Kidney (tissue), 14 donors: ENCODE measurements around the gene PPP1R37. TPM values are rescaled to one million over a fixed set of nuclear protein-coding genes. Genes with fewer than 3 reads are reported as not detected.

ENCODE experiments used
- DNase-seq, 5 donors: peaks; one replicate each; pipeline ENCODE4 v3.0.0-alpha.2; 2013 to 2020
- FAIRE-seq: peaks from 2 replicates; lab custom pipeline; 2012; peaks lifted over from hg19 to GRCh38; lab: Jason Lieb, UNC
- H3K27ac ChIP-seq, 2 donors: one replicate each; pipeline ENCODE4 v1.7.0; 2013; ENCODE audit warnings: low read depth in 2 of 2, low read length in 2 of 2, inconsistent platforms in 1 of 2
- H3K27me3 ChIP-seq: one replicate; pipeline ENCODE4 v1.7.1; 2013; ENCODE audit warnings: low read length, inconsistent platforms; ENCODE audit not compliant: control insufficient read depth, insufficient read depth
- H3K36me3 ChIP-seq, 3 donors: one replicate each; pipeline versions ENCODE4 v1.7.0 to v1.7.1; 2013; ENCODE audit warnings: low read length in 3 of 3, control low read depth in 1 of 3, inconsistent platforms in 1 of 3; ENCODE audit not compliant: insufficient read depth in 3 of 3, control insufficient read depth in 2 of 3
- H3K4me1 ChIP-seq, 3 donors: one replicate each; pipeline versions ENCODE4 v1.7.0 to v1.7.1; 2013; ENCODE audit warnings: low read length in 3 of 3, inconsistent platforms in 1 of 3, low read depth in 1 of 3; ENCODE audit not compliant: control insufficient read depth in 2 of 3, insufficient read depth in 2 of 3
- H3K4me3 ChIP-seq, 3 donors: one replicate each; pipeline versions ENCODE4 v1.7.0 to v1.8.1; 2013; ENCODE audit warnings: low read length in 3 of 3, control low read depth in 1 of 3, inconsistent platforms in 1 of 3
- H3K9ac ChIP-seq, 3 donors: one replicate each; pipeline versions ENCODE4 v1.7.0 to v1.7.1; 2013; ENCODE audit warnings: low read length in 3 of 3, control low read depth in 1 of 3, inconsistent platforms in 1 of 3
- H3K9me3 ChIP-seq, 3 donors: one replicate each; pipeline versions ENCODE4 v1.7.0 to v1.7.1; 2013; ENCODE audit warnings: low read length in 3 of 3, control low read depth in 1 of 3, inconsistent platforms in 1 of 3; ENCODE audit not compliant: control insufficient read depth in 2 of 3, insufficient read depth in 1 of 3
- CTCF ChIP-seq: IDR thresholded peaks from 3 replicates; pipeline ENCODE4 v1.5.1; 2012; ENCODE audit warnings: mild to moderate bottlenecking, moderate library complexity, borderline replicate concordance; ENCODE audit not compliant: insufficient read depth; ENCODE audit errors: extremely low read depth
- intact Hi-C: fragments of 100-400 bp; cut with DNase I; formaldehyde crosslinking; loops from one replicate; pipeline ENCODE4 v1.11.1; 2022
- polyA plus RNA-seq: library from polyadenylated mRNA; stranded (reverse); fragments of 350-450 nt; fragmentation: Illumina TruSeq; extraction: RNeasy Lipid Tissue Mini Kit (QIAGEN cat#74804); gene quantifications from one replicate; pipeline ENCODE4 v1.2.3, GENCODE V29; 2014; ENCODE audit warnings: low read depth, low replicate concordance; ENCODE audit not compliant: insufficient read depth
- total RNA-seq: library from RNA; stranded (reverse); fragmentation: NEBNext Ultra II Directional; extraction: Animal tissue kit (Norgen Biotek cat#: 25700); gene quantifications from one replicate; pipeline ENCODE4 v1.2.1, GENCODE V29; 2021
- donor health status: control.
- donor health status: control.
- donor health status: control.
- donor health status: control.
- donor health status: control.
- donor health status: DM: yes; HTN: yes; CAD: no.
- donor health status: Normal renal cell carcinoma (clear cell type).

PPP1R37 gene
- total and polyA plus RNA-seq, 2 donors from 2014 or later = 21.6 to 33.0 TPM

GRCh38 chr19:45075301-45076028 lies 17.5 kb upstream of the PPP1R37 start:
- FAIRE-seq (no peak), DNase-seq (peak in 4 of 5 donors; percentile 36 to 96 (median 67))
- Histone ChIP-seq H3K9ac (peak overlapping the region in 1 of 3 donors; percentile 24), H3K9me3 (no peaks in the 10 kb centered on the region), H3K36me3 (peaks cover 0 to 1% (median 1%) of the 10 kb centered on the region in 3 donors), H3K4me3 (peak overlapping the region in 2 of 3 donors; percentile 29 to 54), H3K4me1 (peaks cover 0 to 19% (median 12%) of the 10 kb centered on the region in 3 donors), H3K27me3 (no peaks in the 10 kb centered on the region), H3K27ac (peak overlapping the region; percentile 32 to 69)
- intact Hi-C loops = no loop called here
- TF ChIP-seq CTCF = no peak

- peaks cover 0 to 19% (median 12%) of the 10 kb centered on the region in 3 donors for H3K4me1 ChIP-seq
- FAIRE-seq (no peak), DNase-seq (peak; percentile 53 to 93 (median 74))
- H3K9me3 ChIP-seq = no peaks in the 10 kb centered on the region
- no peak for TF ChIP-seq CTCF
- H3K27ac ChIP-seq = peak within 1 kb of the TSS; percentile 32 to 69
- H3K36me3 ChIP-seq = no peaks in the 10 kb centered on the region
- intact Hi-C loops = no loop called here
- H3K27me3 ChIP-seq = no peaks in the 10 kb centered on the region
- peak within 1 kb of the TSS in 2 of 3 donors; percentile 24 to 75 for H3K9ac ChIP-seq
- peak within 1 kb of the TSS; percentile 29 to 54 (median 30) for H3K4me3 ChIP-seq
Observed at GRCh38 chr19:45076029-45076850, 16.7 kb upstream of the PPP1R37 start, which contains the start of gene ZNF296. ZNF296 (minus strand) TSS chr19:45076478; CDS start chr19:45076373, 105 bp downstream.

- TF ChIP-seq CTCF = no peak
- H3K9ac ChIP-seq = peak overlapping the region in 1 of 3 donors; percentile 75
- H3K27me3 ChIP-seq = no peaks in the 10 kb centered on the region
- FAIRE-seq (no peak), DNase-seq (no peak)
- H3K9me3 ChIP-seq = no peaks in the 10 kb centered on the region
- peak overlapping the region in 1 of 2 donors; percentile 16 for H3K27ac ChIP-seq
- no peaks in the 10 kb centered on the region for H3K36me3 ChIP-seq
- peak overlapping the region in 2 of 3 donors; percentile 28 to 54 for H3K4me3 ChIP-seq
- intact Hi-C loops = no loop called here
- H3K4me1 ChIP-seq = peaks cover 0 to 19% (median 12%) of the 10 kb centered on the region in 3 donors
Observed at GRCh38 chr19:45076851-45077730, 15.9 kb upstream of the PPP1R37 start.
